GM12892 (cell line): ENCODE data around the gene TEKTIP1.

Experiments used
- POLR2A ChIP-seq: IDR thresholded peaks from 2 replicates; pipeline ENCODE4 v1.6.1; 2011; ENCODE audit warnings: low read depth, low read length, control low read depth
- POLR2AphosphoS5 ChIP-seq: IDR thresholded peaks from 2 replicates; pipeline ENCODE4 v1.6.1; 2011; ENCODE audit warnings: low read depth, low read length, control low read depth

GRCh38 chr19:3528539-3529211, 10.3 kb upstream of the TEKTIP1 start:
- TF ChIP-seq POLR2AphosphoS5 (no peak), POLR2A (no peak)
